ENCODE results near the gene GPN2. TPM values are rescaled to one million over a fixed set of nuclear protein-coding genes. Genes with fewer than 3 reads are reported as not detected.

Gene GPN2
- total RNA-seq, 1 donor from 2014 or later: 12.4 TPM

GRCh38 chr1:26832249-26832960 lies 57.7 kb downstream of the GPN2 start:
- no peak for DNase-seq (ENCODE audit: low read depth, low spot score)

GRCh38 chr1:26831546-26832248 lies 58.4 kb downstream of the GPN2 start:
- no peak for DNase-seq (ENCODE audit: low read depth, low spot score)

- no peak for DNase-seq (ENCODE audit: low read depth, low spot score)
Observed at GRCh38 chr1:26831059-26831458, 59.0 kb downstream of the GPN2 start.

GRCh38 chr1:26829184-26829911 lies 60.7 kb downstream of the GPN2 start:
- no peak for DNase-seq (ENCODE audit: low read depth, low spot score)

- DNase-seq (ENCODE audit: low read depth, low spot score): no peak
Observed at GRCh38 chr1:26828411-26828991, 61.6 kb downstream of the GPN2 start.

- no peak for DNase-seq (ENCODE audit: low read depth, low spot score)
Observed at GRCh38 chr1:26827663-26828062, 62.4 kb downstream of the GPN2 start.

- no peak for DNase-seq (ENCODE audit: low read depth, low spot score)
Observed at GRCh38 chr1:26827106-26827604, 62.9 kb downstream of the GPN2 start.

- DNase-seq (ENCODE audit: low read depth, low spot score): no peak
Observed at GRCh38 chr1:26826261-26827105, 63.6 kb downstream of the GPN2 start, which contains the start of gene ZDHHC18. TSS of gene ZDHHC18 (plus strand) at chr1:26826688. CDS start at chr1:26826805, 117 bp downstream.

Other genes starting within 250 kb of the GPN2 start
- 12.5 and 15.1 TPM in 2 replicates for gene ARID1A, start 194.3 kb downstream of the GPN2 start, total RNA-seq
- 7.3 and 8.3 TPM in 2 replicates for gene PIGV, start 102.3 kb downstream of the GPN2 start, total RNA-seq
- gene ZDHHC18, start 63.6 kb downstream of the GPN2 start, total RNA-seq: 6.5 and 12.9 TPM in 2 replicates
- gene SFN, start 27.1 kb downstream of the GPN2 start, total RNA-seq: 0.13 and 0.42 TPM in 2 replicates
- gene GPATCH3, start 10.2 kb upstream of the GPN2 start, total RNA-seq: 12.6 and 14.4 TPM in 2 replicates
- gene NR0B2, start 23.7 kb upstream of the GPN2 start, total RNA-seq: not detected in 2 replicates
- gene NUDC, start 31.5 kb upstream of the GPN2 start, total RNA-seq: 55.1 and 72.5 TPM in 2 replicates
- not detected in 2 replicates for gene KDF1, start 70.2 kb upstream of the GPN2 start, total RNA-seq
- gene TRNP1, start 103.4 kb upstream of the GPN2 start, total RNA-seq: 10.9 and 12.3 TPM in 2 replicates
- gene TENT5B, start 122.6 kb upstream of the GPN2 start, total RNA-seq: 0.59 and 0.71 TPM in 2 replicates

Measured in pulmonary artery endothelial cell (primary cell).